Hepatocyte (in vitro differentiated cells): ENCODE measurements around the gene TMEM255B. TPM values are rescaled to one million over a fixed set of nuclear protein-coding genes. Genes with fewer than 3 reads are reported as not detected.
"Not testable (repeated sequence)": the region's sequence is repeated elsewhere in the genome, so short reads cannot be mapped to it uniquely, and the experiment has no call there.

Experiments used
- DNase-seq: peaks from one replicate; pipeline ENCODE4 v3.0.0-alpha.2; 2016; ENCODE audit warnings: low spot score
- H2AFZ ChIP-seq: fragments of 200-600 bp; sonication (generic); 2 replicates; pipeline ENCODE4 v1.6.0; 2016; ENCODE audit warnings: antibody characterized with exemption, mild to moderate bottlenecking
- H3K27ac ChIP-seq: fragments of 200-600 bp; sonication (generic); 2 replicates; pipeline ENCODE4 v1.5.1; 2016; ENCODE audit warnings: mild to moderate bottlenecking
- H3K27me3 ChIP-seq: fragments of 200-600 bp; sonication (generic); 2 replicates; pipeline ENCODE4 v1.6.1; 2016
- H3K36me3 ChIP-seq: fragments of 200-600 bp; sonication (generic); replicated peaks from 2 replicates; pipeline ENCODE4 v1.5.1; 2016; ENCODE audit warnings: low read depth; ENCODE audit not compliant: insufficient read depth
- H3K4me1 ChIP-seq: fragments of 200-600 bp; sonication (generic); 2 replicates; pipeline ENCODE4 v1.5.1; 2016; ENCODE audit warnings: mild to moderate bottlenecking, moderate library complexity; ENCODE audit not compliant: insufficient read depth
- H3K4me2 ChIP-seq: fragments of 200-600 bp; sonication (generic); 2 replicates; pipeline ENCODE4 v1.6.0; 2016
- H3K4me3 ChIP-seq: fragments of 200-600 bp; sonication (generic); 2 replicates; pipeline ENCODE4 v1.5.1; 2016; ENCODE audit warnings: mild to moderate bottlenecking
- H3K79me2 ChIP-seq: fragments of 200-600 bp; sonication (generic); 2 replicates; pipeline ENCODE4 v1.6.0; 2017; ENCODE audit warnings: mild to moderate bottlenecking
- H3K9me2 ChIP-seq: fragments of 200-600 bp; sonication (generic); replicated peaks from 2 replicates; pipeline ENCODE4 v1.6.0; 2017; ENCODE audit warnings: mild to moderate bottlenecking; ENCODE audit not compliant: insufficient read depth
- H3K9me3 ChIP-seq: fragments of 200-600 bp; sonication (generic); 2 replicates; pipeline ENCODE4 v1.5.1; 2016; ENCODE audit warnings: low read depth, mild to moderate bottlenecking
- H4K20me1 ChIP-seq: fragments of 200-600 bp; sonication (generic); 2 replicates; pipeline ENCODE4 v1.6.0; 2016; ENCODE audit warnings: mild to moderate bottlenecking; ENCODE audit not compliant: insufficient read depth, poor library complexity, severe bottlenecking
- CTCF ChIP-seq: fragments of 200-600 bp; sonication (generic); IDR thresholded peaks from 2 replicates; pipeline ENCODE4 v1.5.1; 2016; ENCODE audit warnings: antibody characterized with exemption, mild to moderate bottlenecking; ENCODE audit not compliant: poor library complexity
- EZH2 ChIP-seq: fragments of 200-600 bp; sonication (generic); IDR thresholded peaks from 2 replicates; pipeline ENCODE4 v1.6.1; 2016; ENCODE audit warnings: antibody characterized with exemption, mild to moderate bottlenecking, borderline replicate concordance
- EZH2phosphoT487 ChIP-seq: fragments of 200-600 bp; sonication (generic); IDR thresholded peaks from one replicate; pipeline ENCODE4 v1.6.1; 2018; ENCODE audit warnings: antibody characterized with exemption, mild to moderate bottlenecking, low read depth, moderate library complexity; ENCODE audit not compliant: unreplicated experiment, severe bottlenecking
- WGBS: methylation state at CpG from one replicate; pipeline ENCODE4 v1.1.6; 2016; ENCODE audit warnings: low lambda C conversion rate; ENCODE audit errors: missing lambda C conversion rate; 5-methylcytosine and 5-hydroxymethylcytosine counted together
- polyA plus RNA-seq: library from polyadenylated mRNA; unstranded; fragments of >200 nt; fragmentation: Nextera tagmentation; extraction: Ambion mirVana; gene quantifications from 2 replicates; pipeline ENCODE4 v1.2.1, GENCODE V29; 2016
- total RNA-seq: library from RNA; depleted of rRNA; stranded (reverse); fragments of >200 nt; gene quantifications from 2 replicates; pipeline ENCODE4 v1.2.3, GENCODE V29; 2014

The TMEM255B gene
- total and polyA plus RNA-seq, 2 experiments from 2014 or later, result 0.10 to 4.0 TPM

DNA sequence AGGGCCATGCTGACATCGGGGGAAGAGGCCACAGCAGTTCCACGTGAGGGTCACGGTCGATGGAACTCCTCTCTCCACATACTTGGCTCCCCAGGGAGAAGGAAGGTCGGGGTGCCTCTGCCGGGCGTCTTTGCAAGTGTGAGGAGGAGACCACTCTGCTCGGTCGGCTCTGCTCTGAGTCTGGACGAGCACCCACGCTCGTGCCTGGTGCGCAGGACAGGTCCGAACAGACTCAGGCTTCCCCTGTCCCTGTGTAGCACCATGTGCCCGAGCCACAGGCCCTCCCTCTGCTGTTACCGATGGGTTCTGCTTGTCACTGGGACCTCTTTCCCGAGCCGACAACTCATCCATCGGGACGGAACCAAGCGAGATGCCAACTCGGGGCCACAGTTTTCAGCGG, 35.1 kb downstream of the TMEM255B start:
- Histone ChIP-seq H3K27ac (no peak overlapping the region), H3K9me3 (no peaks in the 10 kb centered on the region), H3K9me2 (no peaks in the 10 kb centered on the region), H3K4me1 (no peaks in the 10 kb centered on the region), H3K4me2 (no peak overlapping the region), H3K36me3 (no peaks in the 10 kb centered on the region), H3K27me3 (no peaks in the 10 kb centered on the region), H3K4me3 (no peak overlapping the region), H3K79me2 (no peaks in the 10 kb centered on the region), H2AFZ (no peak overlapping the region), H4K20me1 (no peaks in the 10 kb centered on the region)
- 94% methylated on average over 23 of the region's 23 CpGs for WGBS
- TF ChIP-seq CTCF (no peak), EZH2 (no peak)
- DNase-seq, result no peak

- 89% methylated on average over 24 of the region's 24 CpGs for WGBS
- no peaks in the 10 kb centered on the region for H3K79me2 ChIP-seq
- H3K9me2 ChIP-seq, result no peaks in the 10 kb centered on the region
- no peaks in the 10 kb centered on the region for H3K36me3 ChIP-seq
- H3K27ac ChIP-seq, result no peak overlapping the region
- no peaks in the 10 kb centered on the region for H3K4me1 ChIP-seq
- H3K9me3 ChIP-seq, result no peaks in the 10 kb centered on the region
- TF ChIP-seq EZH2, result no peak
- no peak for TF ChIP-seq EZH2phosphoT487
- no peak for TF ChIP-seq CTCF
- no peaks in the 10 kb centered on the region for H4K20me1 ChIP-seq
- H2AFZ ChIP-seq, result no peak overlapping the region
- no peak for DNase-seq
- no peak overlapping the region for H3K4me3 ChIP-seq
- no peak overlapping the region for H3K4me2 ChIP-seq
- H3K27me3 ChIP-seq, result no peaks in the 10 kb centered on the region
These were observed 35.7 kb downstream of the TMEM255B start for GRCh38 chr13:113794764-113795173.

DNA sequence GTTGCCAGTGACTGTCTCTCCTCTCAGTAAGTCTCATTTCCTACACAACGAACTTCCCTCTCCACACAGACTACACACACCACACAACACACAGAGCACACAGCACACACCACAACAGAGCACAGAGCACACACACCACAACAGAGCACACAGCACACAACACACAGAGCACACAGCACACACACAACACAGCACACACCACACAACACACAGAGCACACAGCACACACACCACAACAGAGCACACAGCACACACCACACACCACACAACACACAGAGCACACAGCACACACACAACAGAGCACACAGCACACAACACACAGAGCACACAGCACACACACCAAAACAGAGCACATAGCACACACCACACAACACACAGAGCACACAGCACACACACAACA, 36.3 kb downstream of the TMEM255B start:
- not testable (repeated sequence) for H4K20me1 ChIP-seq, H3K4me2 ChIP-seq, H3K27ac ChIP-seq, H3K9me3 ChIP-seq, H2AFZ ChIP-seq, H3K27me3 ChIP-seq, H3K4me3 ChIP-seq, DNase-seq, H3K36me3 ChIP-seq, H3K9me2 ChIP-seq, H3K79me2 ChIP-seq, H3K4me1 ChIP-seq
- 77% methylated on average over 1 of the region's 1 CpG for WGBS

- WGBS, result 90% methylated on average over 20 of the region's 20 CpGs
- Histone ChIP-seq H3K27me3 (no peaks in the 10 kb centered on the region), H3K4me2 (no peak overlapping the region), H4K20me1 (no peaks in the 10 kb centered on the region), H2AFZ (no peak overlapping the region), H3K79me2 (no peaks in the 10 kb centered on the region), H3K9me3 (no peaks in the 10 kb centered on the region), H3K9me2 (no peaks in the 10 kb centered on the region), H3K27ac (no peak overlapping the region), H3K4me1 (no peaks in the 10 kb centered on the region), H3K4me3 (no peak overlapping the region), H3K36me3 (no peaks in the 10 kb centered on the region)
- no peak for DNase-seq
- no peak for TF ChIP-seq EZH2phosphoT487
- TF ChIP-seq CTCF, result no peak
- no peak for TF ChIP-seq EZH2
These were observed 37.4 kb downstream of the TMEM255B start for GRCh38 chr13:113796211-113796963.
